ENCODE data around the gene TMEM100.

TMEM100 gene

GRCh38 chr17:55742272-55743102 is 19.8 kb upstream of the TMEM100 start:
- DNase-seq, result no peak

DNA sequence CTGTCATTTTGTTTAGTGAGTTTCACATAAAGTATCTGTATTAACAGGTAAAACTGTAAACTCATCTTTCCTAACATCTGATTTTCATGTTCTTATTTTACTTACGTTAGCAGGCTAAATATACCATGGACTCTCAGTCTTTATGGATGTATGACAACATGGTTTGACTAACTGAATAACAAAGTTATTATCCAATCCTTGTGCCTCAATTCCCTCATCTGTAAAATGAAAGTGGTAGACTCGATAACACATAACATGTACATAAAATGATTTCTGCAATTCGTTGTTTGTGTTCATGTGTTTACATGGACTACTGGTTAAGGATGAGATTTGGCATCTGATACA is 18.7 kb upstream of the TMEM100 start:
- no peak for DNase-seq

- DNase-seq, result no peak
Measured at GRCh38 chr17:55740511-55741355, 18.1 kb upstream of the TMEM100 start.

GRCh38 chr17:55737976-55738501 is 15.4 kb upstream of the TMEM100 start:
- DNase-seq, result no peak

- DNase-seq, result peak in 1 of 2 experiments; percentile 32
Measured at GRCh38 chr17:55735731-55736405, 13.2 kb upstream of the TMEM100 start.

- DNase-seq, result peak; percentile 27 to 31
Measured at GRCh38 chr17:55734128-55734781, 11.6 kb upstream of the TMEM100 start.

DNA sequence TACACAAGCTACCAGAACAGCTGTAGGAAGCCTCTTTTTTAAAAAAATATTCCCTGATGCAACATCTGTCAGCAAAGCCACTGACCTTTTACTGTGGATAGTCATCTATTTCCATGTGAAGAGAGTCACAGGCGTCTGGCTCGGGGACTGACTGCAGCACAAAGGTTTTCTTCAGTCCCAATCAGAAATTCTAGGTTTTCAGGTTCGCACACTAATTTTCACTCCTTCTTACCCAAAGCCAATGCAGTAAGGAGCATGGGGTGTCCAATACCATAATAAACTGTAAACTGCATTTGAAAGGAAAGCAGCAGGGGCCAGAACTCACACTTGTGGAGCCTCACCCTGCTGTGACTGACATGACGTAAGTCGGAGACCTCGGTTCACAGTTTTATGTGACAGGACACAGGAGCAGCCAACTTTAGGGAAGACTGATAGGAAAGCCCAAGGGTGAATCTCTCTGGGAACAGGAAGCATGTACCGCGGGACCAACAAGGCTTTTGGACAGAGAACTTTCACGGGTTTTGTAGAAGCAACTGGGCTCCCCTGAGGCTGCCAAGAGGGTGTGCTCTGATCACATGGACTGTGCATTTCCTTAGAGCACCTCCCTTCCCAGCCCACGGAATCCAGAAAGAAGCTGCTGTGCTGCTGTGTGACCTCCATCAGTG is 9.1 kb upstream of the TMEM100 start:
- no peak for DNase-seq

DNA sequence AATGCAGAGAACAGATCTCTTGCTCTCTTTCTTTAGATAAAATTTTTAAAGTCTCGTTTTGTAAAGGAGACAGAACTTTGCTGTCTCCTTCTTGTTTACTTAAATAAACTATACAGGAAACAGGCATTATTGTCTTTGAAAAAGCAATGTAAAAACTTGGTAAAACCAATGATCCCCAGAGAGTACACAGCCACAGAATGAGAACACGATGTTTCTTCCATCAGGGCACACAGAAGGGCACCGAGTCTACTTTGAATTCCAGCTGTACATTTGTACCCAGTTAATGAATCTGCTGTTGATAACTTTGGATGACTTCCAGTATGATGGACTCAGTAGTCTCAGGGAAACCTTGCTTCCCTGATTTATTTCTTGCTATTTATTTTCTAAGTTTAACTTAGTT is 8.1 kb upstream of the TMEM100 start:
- DNase-seq, result no peak

GRCh38 chr17:55730380-55730779 is 7.7 kb upstream of the TMEM100 start:
- no peak for DNase-seq

- DNase-seq, result no peak
Measured at GRCh38 chr17:55729484-55729883, 6.8 kb upstream of the TMEM100 start.

- DNase-seq, result no peak
Measured at GRCh38 chr17:55728833-55729232, 6.2 kb upstream of the TMEM100 start.

GRCh38 chr17:55728361-55728760 is 5.7 kb upstream of the TMEM100 start:
- DNase-seq, result no peak

- no peak for DNase-seq
Measured at GRCh38 chr17:55727920-55728319, 5.3 kb upstream of the TMEM100 start.

DNA sequence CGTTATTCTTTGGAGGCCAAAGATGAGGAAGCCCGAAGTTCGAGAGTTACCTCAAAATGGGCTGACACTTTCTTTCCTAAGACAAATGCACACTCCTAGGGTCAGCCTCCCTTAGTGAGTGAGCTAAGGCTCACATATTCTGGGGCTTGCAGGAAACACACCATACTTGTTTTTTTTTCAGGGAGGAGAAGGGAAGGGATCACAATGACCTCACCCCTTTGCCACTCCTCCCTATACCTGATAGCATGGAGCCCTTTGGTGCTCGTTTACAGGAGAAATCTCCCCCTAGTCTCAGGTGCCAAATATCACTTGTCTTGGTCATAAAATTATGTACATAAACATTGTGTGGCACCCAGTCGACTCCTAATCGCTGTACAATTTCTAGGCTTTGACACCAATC is 4.6 kb upstream of the TMEM100 start:
- no peak for DNase-seq

DNA sequence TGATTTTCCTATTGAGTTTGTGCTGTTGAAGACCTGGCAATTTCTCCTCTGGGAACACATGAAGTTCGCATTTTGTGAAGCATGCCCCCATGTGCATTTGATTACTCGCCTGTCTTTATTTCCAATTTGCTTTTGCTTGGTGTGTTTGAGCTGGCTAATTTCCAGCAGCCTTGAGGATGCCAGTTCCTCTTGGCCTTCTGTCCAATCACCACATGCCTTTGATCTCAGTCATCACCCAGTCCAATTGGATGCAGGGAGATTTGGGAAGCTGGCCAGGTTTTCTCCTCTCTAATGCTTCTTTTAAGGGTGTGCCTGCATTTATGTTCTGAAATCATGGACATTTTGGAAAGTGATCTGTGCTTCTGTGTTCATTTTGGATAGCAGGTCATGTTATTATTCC is 3.8 kb upstream of the TMEM100 start:
- DNase-seq, result no peak

- no peak for DNase-seq
Measured at GRCh38 chr17:55723488-55723848, 804 bp upstream of the TMEM100 start.

- no peak for DNase-seq
Measured at GRCh38 chr17:55722016-55722736, 488 bp downstream of the TMEM100 start.

- DNase-seq, result no peak
Measured at GRCh38 chr17:55720919-55721836, 1.5 kb downstream of the TMEM100 start.

GRCh38 chr17:55717898-55718735 is 4.5 kb downstream of the TMEM100 start:
- DNase-seq, result peak; percentile 72 to 80

All from activated T-cell treated with anti-CD3 and anti-CD28 coated beads, Interleukin-2, amount 50 U/mL, for 48 hours (primary cell).